HG03064 (cell line): ENCODE results near the gene SPART.
"Not testable (repeated sequence)": the region's sequence is repeated elsewhere in the genome, so short reads cannot be mapped to it uniquely, and the experiment has no call there.

Experiments used
- ATAC-seq: cut with Tn5 transposase; IDR thresholded peaks from one replicate; pipeline ENCODE4 v1.9.1; 2021; ENCODE audit warnings: low read depth; ENCODE audit not compliant: unreplicated experiment

The SPART gene

GRCh38 chr13:36323408-36323807 lies 22.8 kb downstream of the SPART start:
- no peak for ATAC-seq

- ATAC-seq, result not testable (repeated sequence)
These were observed 26.4 kb downstream of the SPART start for GRCh38 chr13:36319793-36320192.

GRCh38 chr13:36313047-36313969 lies 32.9 kb downstream of the SPART start:
- ATAC-seq, result no peak

- no peak for ATAC-seq
These were observed 35.6 kb downstream of the SPART start for GRCh38 chr13:36310417-36311108.

GRCh38 chr13:36302289-36302688 lies 43.9 kb downstream of the SPART start:
- no peak for ATAC-seq

- not testable (repeated sequence) for ATAC-seq
These were observed 46.7 kb downstream of the SPART start for GRCh38 chr13:36299469-36299868.

- no peak for ATAC-seq
These were observed 47.6 kb downstream of the SPART start for GRCh38 chr13:36298535-36299068.

GRCh38 chr13:36297366-36298338 lies 48.5 kb downstream of the SPART start, which contains the start of gene CCDC169:
TSS of gene CCDC169 (minus strand) at chr13:36297814. CDS start at chr13:36297719, 95 bp downstream.
- ATAC-seq, result peak; percentile 60

- no peak for ATAC-seq
These were observed 52.1 kb downstream of the SPART start for GRCh38 chr13:36294096-36294495.

GRCh38 chr13:36293497-36293896 lies 52.7 kb downstream of the SPART start:
- no peak for ATAC-seq

GRCh38 chr13:36288794-36289391 lies 57.3 kb downstream of the SPART start:
- ATAC-seq, result no peak

GRCh38 chr13:36286006-36286405 lies 60.2 kb downstream of the SPART start:
- no peak for ATAC-seq

- no peak for ATAC-seq
These were observed 63.3 kb downstream of the SPART start for GRCh38 chr13:36282821-36283432.

- no peak for ATAC-seq
These were observed 70.8 kb downstream of the SPART start for GRCh38 chr13:36275190-36276002.

GRCh38 chr13:36273431-36273830 lies 72.8 kb downstream of the SPART start:
- no peak for ATAC-seq

GRCh38 chr13:36261976-36262375 lies 84.2 kb downstream of the SPART start:
- ATAC-seq, result no peak

- ATAC-seq, result no peak
These were observed 85.2 kb downstream of the SPART start for GRCh38 chr13:36261011-36261410.

- no peak for ATAC-seq
These were observed 86.6 kb downstream of the SPART start for GRCh38 chr13:36259361-36260137.
